ENCODE results near the gene PDZRN3.
A peak's percentile ranks its signal among the peaks of the same experiment; 100 is the strongest.

PDZRN3 gene

DNA sequence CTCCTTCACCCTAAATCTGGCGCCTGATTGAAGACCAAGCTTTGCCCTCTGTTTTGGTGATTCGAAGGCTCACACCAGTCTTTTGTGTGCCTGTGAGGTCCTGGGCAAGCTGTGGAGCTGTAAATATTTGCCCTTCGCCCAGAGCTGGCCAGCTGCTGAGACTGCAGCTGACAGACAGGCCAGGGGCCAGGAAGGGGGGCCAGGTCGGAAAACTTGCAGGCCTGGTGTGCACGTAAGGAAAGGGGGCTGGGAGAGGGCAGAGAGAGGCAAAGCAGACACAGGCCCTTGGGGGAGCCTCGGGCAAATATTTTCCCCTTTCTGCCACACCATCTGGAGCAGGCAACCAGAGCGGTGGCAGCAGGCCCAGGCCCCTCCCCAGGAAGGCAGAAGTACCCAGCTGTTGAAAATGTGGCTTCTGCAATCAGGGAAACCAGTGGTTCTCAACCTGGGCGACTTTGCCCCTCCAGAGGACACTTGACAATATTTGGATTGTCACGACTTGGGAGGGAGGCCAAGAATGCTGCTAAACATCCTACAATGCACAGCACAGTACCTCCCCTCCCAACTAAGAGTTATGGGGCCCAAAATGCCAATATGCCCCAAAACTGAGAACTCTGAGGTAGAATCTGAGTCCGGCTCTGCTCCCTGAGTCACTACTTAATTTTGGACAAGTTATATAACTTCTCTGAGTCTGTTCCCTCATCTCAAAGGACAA lies 2.5 kb downstream of the PDZRN3 start:
- DNase-seq, result peak; percentile 75

DNA sequence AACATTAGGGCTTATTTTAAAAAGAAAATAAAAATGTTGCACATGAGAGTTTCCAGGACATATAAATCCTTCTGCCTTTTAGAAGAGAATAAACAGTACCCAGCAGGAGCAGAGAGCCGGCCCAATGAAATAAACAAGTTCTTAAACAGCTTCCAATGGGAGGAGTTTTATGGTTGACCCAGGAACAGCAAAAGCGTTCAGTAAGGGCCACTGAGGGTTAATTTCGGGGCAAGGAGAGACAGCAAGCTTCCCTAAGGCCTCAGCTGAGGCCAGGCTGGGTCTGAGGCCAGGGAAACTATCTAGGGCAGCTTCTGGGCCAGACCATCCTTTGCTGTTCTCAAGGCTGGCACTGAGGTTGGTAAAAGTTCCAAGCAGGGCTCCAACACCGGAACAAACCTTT lies 3.4 kb downstream of the PDZRN3 start:
- no peak for DNase-seq

DNA sequence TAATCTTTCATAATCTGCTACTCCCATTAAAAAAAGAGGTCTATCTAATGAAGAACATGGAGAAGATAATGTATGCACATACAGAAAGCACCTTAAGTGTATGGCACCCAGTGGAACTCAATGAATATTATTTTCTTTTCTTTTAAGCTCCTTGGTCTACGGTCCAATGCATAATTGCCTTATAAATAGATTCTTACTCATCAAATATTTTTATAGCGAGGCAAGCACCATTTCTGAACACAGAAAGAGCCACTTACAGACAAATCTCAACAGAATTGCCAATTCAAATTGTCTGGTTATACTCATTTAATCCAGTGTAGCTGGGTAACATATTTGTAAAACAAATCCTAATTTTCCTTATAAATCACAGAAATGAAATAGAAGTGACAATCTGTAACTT lies 6.3 kb downstream of the PDZRN3 start:
- DNase-seq, result no peak

DNA sequence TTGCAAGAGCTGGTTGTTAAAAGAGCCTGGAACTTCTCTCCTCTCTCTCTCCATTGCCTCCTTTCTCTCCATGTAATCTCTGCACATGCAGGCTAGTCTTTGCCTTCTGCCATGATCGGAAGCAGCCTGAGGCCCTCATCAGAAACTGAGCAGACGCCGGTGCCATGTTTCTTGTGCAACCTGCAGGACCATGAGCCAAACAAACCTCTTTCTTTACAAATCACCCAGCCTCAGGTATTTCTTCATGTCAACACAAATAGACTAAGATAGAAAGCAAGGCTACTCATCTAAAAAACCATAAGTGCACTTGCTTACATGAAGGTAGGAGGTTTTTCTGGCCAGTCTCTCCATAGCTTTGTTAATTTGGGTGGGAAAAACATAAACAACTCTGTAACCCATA lies 8.7 kb downstream of the PDZRN3 start:
- no peak for DNase-seq

DNA sequence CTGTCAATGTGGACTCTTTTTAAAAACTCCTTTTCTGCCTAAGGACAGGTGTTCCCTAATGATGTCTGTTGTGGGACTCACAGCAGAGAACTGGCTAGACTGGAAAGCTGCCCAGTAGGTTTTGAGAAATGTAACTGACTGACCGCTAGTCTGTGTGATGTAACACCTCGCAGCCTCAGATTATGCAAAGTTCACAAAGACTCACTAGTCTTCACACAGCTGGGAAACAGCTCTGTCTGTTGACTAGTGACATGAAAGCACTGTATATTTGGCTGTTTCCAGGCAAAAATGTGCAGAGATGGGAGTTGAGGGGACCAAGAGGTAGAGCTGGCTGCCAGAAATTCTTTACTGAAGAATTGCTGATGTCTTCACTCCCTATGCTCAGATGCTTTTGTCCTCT lies 10.3 kb downstream of the PDZRN3 start:
- no peak for DNase-seq

DNA sequence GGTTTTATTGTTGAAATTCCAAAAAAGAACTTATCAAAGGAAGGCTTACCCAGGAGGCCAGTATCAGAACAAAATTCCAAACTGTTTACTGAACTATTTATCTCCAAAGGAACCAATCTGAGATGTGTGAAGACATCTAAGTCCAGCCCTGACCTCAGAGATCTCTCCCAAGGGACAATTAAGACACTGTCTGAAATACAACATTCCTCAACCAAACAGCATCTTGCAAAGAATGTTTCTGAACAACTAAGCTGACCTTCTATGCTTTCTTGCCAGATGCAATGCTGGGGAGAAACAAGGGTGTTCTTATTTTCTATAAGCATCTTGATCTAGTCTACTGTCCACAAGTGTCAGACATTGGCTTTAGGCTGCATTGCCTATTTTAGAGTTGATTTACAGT lies 13.6 kb downstream of the PDZRN3 start:
- DNase-seq, result no peak

DNA sequence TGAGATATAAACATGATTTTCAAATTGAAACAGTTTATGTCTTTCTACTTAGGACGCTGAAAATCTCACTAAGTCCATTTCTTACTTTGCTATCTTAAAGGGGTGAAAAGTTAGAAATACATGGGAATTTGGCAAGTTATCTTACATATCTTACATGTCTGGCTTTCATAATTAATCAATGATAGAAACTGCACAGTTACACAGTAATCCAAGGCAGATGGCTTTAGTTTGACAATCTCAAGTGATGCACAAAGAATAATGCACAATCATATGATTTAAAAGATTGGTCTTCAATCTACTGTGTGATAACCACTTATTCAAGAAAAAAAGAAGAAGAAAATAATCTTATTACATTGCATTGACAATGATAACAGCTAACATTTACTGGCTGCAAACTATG lies 14.2 kb downstream of the PDZRN3 start:
- no peak for DNase-seq

DNA sequence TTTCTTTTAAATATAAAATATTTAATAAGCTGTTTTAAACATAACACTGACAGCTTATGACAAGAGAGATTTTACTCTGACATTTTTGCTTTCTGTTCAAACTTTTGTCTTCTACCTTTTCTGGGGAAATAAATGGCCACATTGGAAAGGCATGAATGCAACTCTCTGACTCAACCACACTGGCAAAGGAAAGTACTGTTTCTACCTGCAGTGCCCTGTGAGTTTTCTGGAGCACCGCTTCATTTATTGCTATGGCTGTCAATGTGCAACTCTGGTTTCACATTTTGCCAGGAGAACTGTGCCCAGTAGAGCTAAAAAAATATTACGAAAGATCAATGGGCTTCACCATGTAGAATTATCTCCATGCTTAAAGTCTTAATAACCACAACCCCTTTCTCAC lies 15.1 kb downstream of the PDZRN3 start:
- no peak for DNase-seq

DNA sequence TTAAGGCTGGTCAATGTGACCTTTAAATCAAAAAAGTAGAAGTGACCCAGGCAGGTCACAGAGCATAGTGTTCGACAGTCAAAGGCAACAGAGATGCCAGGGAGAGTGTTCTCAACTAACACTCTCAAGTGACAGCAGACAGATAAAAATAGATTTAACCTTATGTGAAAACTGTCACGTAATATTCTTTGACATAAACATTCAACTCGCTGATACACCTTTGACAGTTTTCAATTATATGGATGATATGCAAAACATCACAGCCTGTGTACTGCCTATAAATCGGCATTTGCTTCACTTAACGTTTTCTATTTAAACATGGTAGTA lies 15.5 kb downstream of the PDZRN3 start:
- no peak for DNase-seq

DNA sequence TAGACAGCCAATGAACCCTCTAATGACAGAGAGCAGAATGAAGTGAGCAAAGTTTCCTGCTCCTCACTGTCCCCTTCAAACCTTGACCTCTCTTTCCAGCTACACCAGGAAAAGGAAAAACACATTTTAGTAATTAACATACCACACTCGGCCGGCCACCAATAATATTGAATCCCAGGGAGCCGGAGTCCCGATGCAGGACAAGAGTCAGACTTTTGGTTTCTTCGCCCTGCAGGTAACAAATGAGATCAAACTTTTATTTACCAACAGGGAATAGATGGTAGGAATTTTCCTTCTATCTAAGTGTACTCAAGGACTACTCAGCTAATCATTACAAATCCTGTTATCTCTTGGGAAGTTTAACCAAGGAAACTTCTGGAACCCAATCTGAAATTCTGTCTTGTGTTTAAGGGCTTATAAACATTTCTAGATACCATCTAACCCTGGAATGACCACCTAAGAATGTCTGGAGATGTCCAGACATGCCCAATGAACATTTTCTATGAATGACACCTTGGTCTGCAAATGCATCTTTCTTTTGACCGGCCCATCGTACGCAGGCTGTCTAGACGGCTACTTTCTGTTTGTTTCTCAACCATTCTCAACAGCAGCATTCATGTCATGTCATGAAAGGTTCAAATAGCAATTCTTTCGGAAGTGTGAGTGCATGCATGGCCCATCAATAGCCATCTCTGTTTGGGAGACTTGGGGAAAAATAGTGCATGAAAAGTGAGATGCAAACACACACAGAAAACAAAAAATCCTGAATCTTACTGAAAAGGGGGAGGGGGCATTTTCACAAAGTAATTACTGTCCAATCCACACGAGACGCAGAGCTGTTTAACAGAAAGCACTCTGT lies 16.1 kb downstream of the PDZRN3 start:
- DNase-seq, result no peak

DNA sequence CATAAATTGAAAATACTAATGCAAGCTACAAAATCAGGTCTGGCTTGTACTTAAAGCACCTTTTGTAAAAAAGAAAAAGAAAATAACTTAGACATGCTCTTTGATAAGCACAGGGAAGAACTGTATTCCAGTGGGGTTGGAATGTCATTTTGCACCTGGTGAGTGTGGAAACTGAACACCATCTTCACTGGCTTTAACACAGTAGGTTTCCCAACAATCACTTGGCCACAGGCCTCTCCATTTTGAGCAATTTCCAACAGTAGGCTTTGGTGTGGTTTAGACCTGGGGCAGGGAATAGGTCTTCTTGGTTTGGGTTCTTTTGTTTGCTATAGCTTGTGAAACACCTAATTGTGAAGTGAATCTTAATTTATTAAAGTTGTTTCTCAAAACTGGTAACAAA lies 18.9 kb downstream of the PDZRN3 start:
- no peak for DNase-seq

DNA sequence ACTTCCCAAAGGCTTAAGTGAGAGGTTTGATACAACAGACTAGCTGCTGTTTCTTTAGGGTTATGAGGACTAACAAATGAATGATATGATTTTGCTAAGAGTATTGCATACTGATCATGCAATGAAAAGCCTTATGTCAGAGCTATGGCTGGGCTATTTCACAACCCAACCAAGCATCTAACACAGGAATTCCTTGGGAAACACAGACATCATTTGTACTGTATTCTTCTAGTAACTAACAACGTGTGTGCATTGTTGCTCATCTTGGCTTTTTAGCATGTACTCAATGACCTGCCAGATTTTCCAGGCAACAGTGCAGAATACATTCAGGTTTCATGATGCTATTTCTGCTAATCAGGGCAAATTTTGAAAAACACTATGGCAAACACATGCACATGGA lies 19.3 kb downstream of the PDZRN3 start:
- DNase-seq, result no peak

DNA sequence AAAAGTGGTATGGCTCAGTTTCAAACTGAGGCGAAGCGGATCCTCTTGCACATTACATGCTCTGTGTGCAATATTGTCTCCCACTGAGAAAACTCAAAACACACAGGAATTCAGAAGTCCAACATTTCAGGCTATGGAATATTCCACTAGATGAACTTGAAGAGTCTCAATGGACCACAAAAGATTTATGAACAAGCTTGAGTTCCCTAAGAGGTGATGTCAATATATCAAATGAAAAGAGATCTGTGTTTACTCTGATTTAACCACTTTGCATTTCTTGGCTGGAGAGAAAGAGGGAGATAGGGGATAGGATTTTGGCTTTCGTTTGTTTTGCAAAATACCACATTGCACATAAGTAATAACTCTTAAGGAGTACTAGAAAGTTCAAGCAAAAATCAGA lies 20.3 kb downstream of the PDZRN3 start:
- DNase-seq, result no peak

DNA sequence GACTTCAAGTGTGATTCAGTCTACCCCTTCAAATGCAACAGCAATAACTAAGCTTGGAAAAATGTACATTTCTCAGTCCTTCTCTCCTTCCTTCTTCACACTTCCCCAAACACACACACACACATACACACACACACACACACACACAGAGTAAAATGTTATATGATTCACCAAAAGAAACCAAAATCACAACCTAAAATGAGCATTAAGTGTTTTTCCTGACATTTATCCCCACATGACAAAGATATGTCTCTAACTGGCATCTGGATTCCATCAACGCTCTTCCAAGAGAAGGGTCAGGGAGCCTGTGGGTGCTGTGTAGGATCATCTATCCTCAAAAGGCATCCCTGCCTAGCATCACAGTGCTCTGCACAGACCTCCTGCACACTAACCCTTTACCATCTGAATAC lies 21.0 kb downstream of the PDZRN3 start:
- no peak for DNase-seq

DNA sequence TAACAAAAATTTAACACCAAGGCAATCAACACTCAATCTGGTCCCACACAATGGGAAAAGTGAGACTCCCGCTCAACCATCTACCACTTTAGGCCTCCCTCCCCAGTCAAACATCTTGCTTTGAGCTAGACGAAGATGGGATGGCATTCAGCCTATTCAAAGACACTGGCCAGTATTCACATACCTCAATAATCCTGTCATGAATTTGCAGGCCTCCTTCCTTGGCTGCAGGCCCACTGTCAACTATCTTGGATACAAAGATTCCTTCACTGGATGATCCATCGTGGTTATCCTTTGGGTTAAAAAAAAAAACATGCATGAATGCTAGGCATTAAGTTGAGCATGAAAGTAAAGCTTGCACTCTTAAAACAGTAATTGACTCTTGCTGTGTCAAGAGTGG lies 22.6 kb downstream of the PDZRN3 start:
- DNase-seq, result no peak

DNA sequence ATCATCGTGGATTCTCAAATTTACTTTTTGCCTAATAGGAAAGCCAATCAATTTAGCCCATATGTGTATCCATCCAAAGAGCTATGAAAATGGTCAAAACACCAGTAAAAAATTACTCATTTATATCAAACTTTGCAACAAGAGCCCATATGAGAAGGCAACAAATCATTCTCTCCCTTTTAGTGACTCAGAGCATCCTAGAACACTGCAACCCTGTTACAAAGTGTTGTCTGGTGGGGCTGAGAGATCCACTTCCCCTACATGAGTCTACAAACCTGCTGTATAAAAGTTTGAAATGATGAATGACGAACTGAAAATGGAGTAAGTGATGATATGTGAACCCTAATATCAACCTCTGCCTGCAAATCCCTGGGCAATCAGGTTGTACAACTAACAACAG lies 23.3 kb downstream of the PDZRN3 start:
- DNase-seq, result no peak

DNA sequence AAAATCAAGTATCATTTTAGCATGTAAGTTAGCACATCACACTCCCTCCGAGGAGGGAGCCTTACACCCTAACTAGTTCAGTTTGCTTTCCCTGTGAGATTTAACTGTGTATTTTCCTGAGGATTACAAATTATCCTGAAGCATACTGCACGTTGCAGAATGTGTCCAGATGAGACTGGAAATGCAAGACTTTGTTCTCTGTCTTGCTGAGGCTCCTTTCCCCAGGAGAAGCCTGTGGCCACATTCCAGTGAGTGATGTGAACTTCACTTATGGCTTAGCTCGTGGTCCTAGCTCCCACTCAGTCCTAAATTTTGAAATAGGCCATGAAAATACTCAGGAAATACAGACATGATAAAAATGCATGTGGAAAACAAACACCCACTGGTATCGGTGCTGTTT lies 23.7 kb downstream of the PDZRN3 start:
- no peak for DNase-seq

DNA sequence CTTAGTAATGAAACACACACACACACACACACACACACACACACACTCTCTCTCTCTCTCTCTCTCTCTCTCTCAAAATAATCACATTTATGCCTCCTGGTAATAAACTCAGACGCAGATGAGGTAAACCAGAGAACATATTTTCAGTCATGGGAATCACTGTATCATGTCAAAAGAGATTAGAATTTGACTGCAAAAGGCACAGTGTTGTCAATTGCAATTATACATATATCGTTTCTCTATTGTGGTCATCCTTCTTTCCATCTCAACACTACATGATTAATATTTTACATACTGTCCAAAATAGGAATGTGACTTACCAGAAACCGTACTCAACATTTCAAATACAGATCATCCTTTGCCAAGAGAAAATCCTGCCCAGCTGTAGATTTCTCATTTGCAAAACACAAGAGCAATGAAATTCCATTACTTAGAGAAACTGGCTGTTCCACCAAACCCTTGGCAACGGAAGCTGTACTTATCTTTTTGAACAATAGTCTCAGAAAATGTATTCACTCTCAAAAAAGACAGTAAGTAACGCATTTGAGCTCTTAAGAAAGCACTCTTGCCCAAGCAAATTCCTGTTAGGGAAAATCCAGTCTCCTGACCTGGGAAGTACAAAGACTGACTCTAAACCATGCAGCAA lies 24.3 kb downstream of the PDZRN3 start:
- DNase-seq, result no peak

DNA sequence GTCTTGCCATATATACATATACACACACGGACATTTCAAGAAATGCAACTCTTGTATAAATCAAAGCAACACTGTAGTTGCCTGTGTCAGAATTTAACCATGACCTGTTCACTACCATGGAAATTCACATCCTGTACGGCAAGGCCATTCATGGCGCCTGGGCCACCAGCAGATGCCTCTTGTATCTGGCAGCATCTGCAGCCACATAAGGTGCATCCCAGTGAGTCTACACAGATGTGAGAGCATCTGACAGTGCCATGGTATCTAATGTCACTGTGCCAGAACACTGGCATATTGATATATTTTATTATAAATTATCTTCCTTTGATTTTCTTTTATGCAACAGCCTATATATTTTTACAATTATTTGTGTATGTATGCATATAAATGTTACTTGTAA lies 25.1 kb downstream of the PDZRN3 start:
- no peak for DNase-seq

DNA sequence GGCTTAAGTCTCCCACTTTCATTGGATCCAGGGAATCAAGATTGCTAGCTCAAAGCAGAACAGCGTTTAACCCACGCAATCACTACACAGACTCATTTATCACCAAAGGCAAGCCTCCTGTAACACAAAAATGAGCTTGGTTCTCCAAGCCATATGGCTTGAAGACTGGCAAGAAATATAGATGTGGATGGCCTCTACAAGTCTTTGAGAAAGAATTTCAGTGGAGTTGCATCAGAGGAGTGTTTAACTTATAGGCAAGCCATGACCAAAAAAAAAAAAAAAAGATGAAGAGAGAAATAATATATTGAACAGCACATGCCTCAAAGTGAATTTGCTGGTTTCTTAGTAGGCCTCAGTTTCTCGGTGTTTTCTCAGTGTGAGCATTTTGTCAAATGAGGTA lies 27.3 kb downstream of the PDZRN3 start:
- no peak for DNase-seq

DNA sequence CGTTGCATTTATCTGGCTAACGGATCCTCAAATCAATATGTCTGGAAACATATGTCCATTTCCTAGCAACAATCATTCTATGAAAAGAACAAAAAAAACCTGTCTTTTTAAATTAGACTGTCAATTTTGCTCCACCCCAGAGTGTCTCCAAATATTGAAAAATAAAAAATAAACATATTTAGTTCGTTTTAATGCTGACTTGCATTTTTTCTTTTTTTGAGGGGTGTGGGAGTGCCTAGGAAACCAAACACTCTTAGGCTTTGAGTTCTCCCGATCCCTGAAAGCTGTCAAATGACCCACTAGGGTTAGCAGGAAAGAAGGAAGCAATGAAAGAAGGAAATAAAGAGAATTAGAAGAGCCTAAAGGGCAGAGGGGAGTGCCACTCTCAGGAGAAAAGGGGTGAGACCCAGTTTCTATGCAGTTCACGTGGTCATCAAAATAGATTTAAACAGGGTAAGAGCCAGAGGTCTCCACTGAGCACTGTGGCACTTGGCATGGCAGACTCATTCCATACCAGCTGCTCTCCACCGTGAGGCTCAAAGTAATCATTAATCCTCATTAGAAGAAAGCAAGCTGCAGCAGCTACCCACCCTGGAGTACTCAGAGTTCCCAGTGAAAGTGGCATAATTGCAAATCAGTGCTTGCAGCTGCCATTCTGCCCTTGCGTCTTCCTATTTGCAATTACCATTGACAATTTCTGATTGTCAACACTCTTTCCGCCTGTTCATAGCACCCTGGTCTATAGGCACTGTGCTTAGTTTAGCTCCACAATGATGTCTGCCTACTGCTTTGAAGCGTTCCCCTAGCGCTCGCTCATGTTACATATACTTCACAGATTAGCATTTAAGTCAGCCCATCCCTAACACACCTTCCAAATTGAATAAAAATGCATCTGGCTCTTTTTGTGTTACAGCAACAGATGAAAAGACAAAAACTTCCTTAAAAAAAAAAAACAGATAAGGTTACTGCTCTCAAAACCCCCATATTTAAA lies 32.3 kb downstream of the PDZRN3 start:
- peak; percentile 85 for DNase-seq

DNA sequence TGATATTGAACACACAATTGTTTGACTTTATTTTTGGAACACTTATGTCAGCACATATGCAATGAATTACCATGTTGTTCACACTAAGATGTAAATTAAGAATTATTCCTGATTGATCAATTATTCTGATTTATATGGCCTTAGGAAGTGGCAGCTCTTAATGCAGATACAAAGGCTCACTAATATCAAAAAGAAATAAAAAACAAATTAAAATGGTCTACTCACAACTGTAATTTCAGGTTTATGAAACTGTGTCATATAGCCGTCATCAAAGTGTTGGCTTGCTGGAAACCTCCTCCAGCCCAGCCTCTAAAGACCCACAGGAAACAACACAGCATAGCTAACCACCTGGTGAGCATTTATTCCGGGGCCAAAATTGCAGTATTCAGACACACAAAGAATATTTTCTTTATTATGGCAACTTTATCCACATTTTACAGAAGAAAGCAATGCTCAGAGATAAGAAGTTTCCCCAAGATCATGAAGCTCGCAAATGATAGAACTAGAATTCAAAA lies 33.4 kb downstream of the PDZRN3 start:
- DNase-seq, result no peak

DNA sequence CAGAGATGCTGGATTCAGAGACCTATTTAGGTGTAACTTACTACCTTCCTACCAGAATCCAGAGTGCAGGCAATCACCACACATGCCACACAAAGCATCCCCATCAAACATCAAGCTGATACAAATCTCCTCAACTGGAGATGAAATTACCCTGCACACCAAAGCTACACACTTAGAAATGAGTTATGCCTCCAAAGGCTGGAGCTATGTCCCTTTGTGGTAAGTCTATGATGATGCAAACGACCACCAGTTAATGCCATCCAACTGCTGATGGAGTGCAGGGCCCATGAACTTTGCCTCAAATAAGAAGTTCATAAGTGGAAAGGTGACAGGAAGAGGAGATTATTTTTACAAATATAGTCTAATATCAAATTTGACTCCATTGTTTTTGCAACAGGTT lies 38.1 kb downstream of the PDZRN3 start:
- DNase-seq, result no peak
